Transverse colon (tissue), 4 donors: ENCODE data around the gene WNT16. TPM values are rescaled to one million over a fixed set of nuclear protein-coding genes. Genes with fewer than 3 reads are reported as not detected.

Experiments
- DNase-seq: peaks from one replicate; pipeline ENCODE4 v3.0.0-alpha.2; 2019
- H3K27ac ChIP-seq, 4 donors: fragments of 200-600 bp; sonication (generic); 2 replicates each; pipeline ENCODE4 v1.5.1; 2016 to 2018; ENCODE audit warnings: inconsistent platforms in 4 of 4
- H3K27me3 ChIP-seq: fragments of 200-600 bp; sonication (generic); 2 replicates; pipeline ENCODE4 v1.5.1; 2017; ENCODE audit warnings: inconsistent platforms
- H3K36me3 ChIP-seq, 4 donors: fragments of 200-600 bp; sonication (generic); 2 replicates each; pipeline ENCODE4 v1.5.1; 2017 to 2019; ENCODE audit warnings: inconsistent platforms in 4 of 4
- H3K4me1 ChIP-seq, 4 donors: fragments of 200-600 bp; sonication (generic); 2 replicates each; pipeline ENCODE4 v1.5.1; 2017 to 2020; ENCODE audit warnings: inconsistent platforms in 4 of 4
- H3K4me3 ChIP-seq, 4 donors: fragments of 200-600 bp; sonication (generic); 1 replicate in 1 of 4; 2 replicates in 3 of 4; pipeline versions ENCODE4 v1.5.1 to v1.6.1; 2017 to 2019; ENCODE audit warnings: inconsistent platforms in 4 of 4
- H3K9me3 ChIP-seq, 2 donors: fragments of 200-600 bp; sonication (generic); 2 replicates each; pipeline ENCODE4 v1.5.1; 2017 to 2019; ENCODE audit warnings: inconsistent platforms in 2 of 2
- CTCF ChIP-seq, 5 experiments: fragments of 200-600 bp in 3 of 5; fragments of 450-650 bp in 2 of 5; sonication (generic) in 3 of 5; IDR thresholded peaks; 1 replicate in 2 of 5; 2 replicates in 3 of 5; pipeline ENCODE4 v1.5.1; 2016 to 2017; ENCODE audit warnings: antibody characterized with exemption in 5 of 5, inconsistent platforms in 3 of 5, mild to moderate bottlenecking in 2 of 5, moderate library complexity in 1 of 5
- EP300 ChIP-seq: sonication (generic); formaldehyde crosslinking; IDR thresholded peaks from one replicate; pipeline ENCODE4 v1.6.1; 2017; ENCODE audit warnings: antibody characterized with exemption, low read depth
- POLR2A ChIP-seq: fragments of 450-650 bp; IDR thresholded peaks from one replicate; pipeline ENCODE4 v1.6.1; 2016; ENCODE audit warnings: antibody characterized with exemption, mild to moderate bottlenecking, moderate library complexity
- POLR2AphosphoS5 ChIP-seq, 3 donors: sonication (generic); formaldehyde crosslinking; IDR thresholded peaks; one replicate each; pipeline ENCODE4 v1.6.1; 2016; ENCODE audit warnings: antibody characterized with exemption in 3 of 3
- WGBS, 2 donors: methylation state at CpG; one replicate each; pipeline ENCODE4 v1.1.5; 2018; ENCODE audit warnings: low coverage in 1 of 2; 5-methylcytosine and 5-hydroxymethylcytosine counted together
- in situ Hi-C, 4 donors: fragments of 200-750 bp; cut with MboI; loops; one replicate each; pipeline versions ENCODE4 v1.15.0 to v1.15.1; 2017; ENCODE audit warnings: low sequenced_read_pairs in 3 of 4, low pct_ligation_motif_present in 1 of 4, low pct_unique_long_range_greater_than_20kb in 1 of 4
- intact Hi-C: fragments of 100-400 bp; cut with DNase I; formaldehyde crosslinking; loops from one replicate; pipeline ENCODE4 v1.15.1; 2023; ENCODE audit warnings: low total_unique reads
- total RNA-seq, 4 donors: library from RNA; depleted of rRNA; stranded (reverse); fragments of >200 nt; gene quantifications; one replicate each; pipeline ENCODE4 v1.1.0, GENCODE V29; 2016

WNT16 gene
- total RNA-seq, 4 donors from 2014 or later, result 0.32 TPM; not detected in 3

- H3K36me3 ChIP-seq, result no peaks in the 10 kb centered on the region
- H3K4me1 ChIP-seq, result peaks cover 0 to 6% (median 0%) of the 10 kb centered on the region in 4 donors
- no peak for TF ChIP-seq POLR2AphosphoS5 (IDR thresholded peaks at IDR 0.05)
- no peak for TF ChIP-seq EP300
- no peak for TF ChIP-seq POLR2A
- no peak for TF ChIP-seq CTCF (IDR thresholded peaks at IDR 0.05)
- in situ Hi-C loops (no loop called here), intact Hi-C loops (no loop called here)
- no peaks in the 10 kb centered on the region for H3K9me3 ChIP-seq
- WGBS, 2 donors, result 80 to 91% methylated on average over 4 to 6 of the region's 6 CpGs
- no peaks in the 10 kb centered on the region for H3K27me3 ChIP-seq
- no peak for DNase-seq
- H3K4me3 ChIP-seq, result no peak overlapping the region
- H3K27ac ChIP-seq, result no peak overlapping the region
These were observed 25.2 kb upstream of the WNT16 start for GRCh38 chr7:121303422-121304101.

- H3K27me3 ChIP-seq, result no peaks in the 10 kb centered on the region
- no peak overlapping the region for H3K27ac ChIP-seq
- peaks cover 0 to 4% (median 0%) of the 10 kb centered on the region in 4 donors for H3K4me1 ChIP-seq
- WGBS, 2 donors, result 80 to 84% methylated on average over 1 of the region's 1 CpG
- H3K4me3 ChIP-seq, result no peak overlapping the region
- intact Hi-C loops, result no loop called here
- no peaks in the 10 kb centered on the region for H3K36me3 ChIP-seq
- in situ Hi-C loops, result no loop called here
- no peak for DNase-seq
- TF ChIP-seq CTCF (IDR thresholded peaks at IDR 0.05) (no peak), POLR2A (no peak), EP300 (no peak)
- no peaks in the 10 kb centered on the region for H3K9me3 ChIP-seq
These were observed 24.6 kb upstream of the WNT16 start for GRCh38 chr7:121304102-121304658.

- Histone ChIP-seq H3K27me3 (no peaks in the 10 kb centered on the region), H3K9me3 (no peaks in the 10 kb centered on the region), H3K4me3 (no peak overlapping the region), H3K4me1 (peaks cover 0 to 4% (median 0%) of the 10 kb centered on the region in 4 donors), H3K27ac (no peak overlapping the region), H3K36me3 (no peaks in the 10 kb centered on the region)
- intact Hi-C loops (no loop called here), in situ Hi-C loops (no loop called here)
- no peak for DNase-seq
- TF ChIP-seq CTCF (IDR thresholded peaks at IDR 0.05) (no peak), POLR2AphosphoS5 (IDR thresholded peaks at IDR 0.05) (no peak), POLR2A (no peak), EP300 (no peak)
- WGBS, 2 donors, result 82% methylated on average over 3 of the region's 3 CpGs; no CpG with 5 or more reads in 1 of the 2 donors
These were observed 23.7 kb upstream of the WNT16 start for GRCh38 chr7:121305109-121305508.

- no peak for DNase-seq
- in situ Hi-C loops, result no loop called here
- 45 to 58% methylated on average over 3 of the region's 3 CpGs for WGBS, 2 donors
- no peak for TF ChIP-seq POLR2AphosphoS5 (IDR thresholded peaks at IDR 0.05)
- TF ChIP-seq EP300, result no peak
- TF ChIP-seq CTCF (IDR thresholded peaks at IDR 0.05), result no peak
- TF ChIP-seq POLR2A, result no peak
- Histone ChIP-seq H3K27me3 (no peaks in the 10 kb centered on the region), H3K9me3 (no peaks in the 10 kb centered on the region), H3K4me1 (no peaks in the 10 kb centered on the region), H3K4me3 (no peak overlapping the region), H3K36me3 (no peaks in the 10 kb centered on the region), H3K27ac (no peak overlapping the region)
- intact Hi-C loops, result no loop called here
These were observed 22.2 kb upstream of the WNT16 start for GRCh38 chr7:121306565-121306964.
